HepG2 (cell line): ENCODE results near the gene DST. TPM values are rescaled to one million over a fixed set of nuclear protein-coding genes. Genes with fewer than 3 reads are reported as not detected.

Experiments
- ATAC-seq: fragments of 200-7000 bp; cut with Tn5 transposase; 3 replicates; pipeline ENCODE4 v1.9.1; 2020; ENCODE audit warnings: mild to moderate bottlenecking, moderate library complexity
- BruUV-seq: library from RNA; stranded (reverse); fragments of 400-500 nt; replicated peaks from 2 replicates; lab custom pipeline; 2021; lab: Mats Ljungman, UMichigan
- CTCF ChIA-PET: fragments of 300-600 bp; formaldehyde crosslinking; extraction: SDS; loops from one replicate; lab custom pipeline; 2021; ENCODE audit warnings: low total read pairs, inconsistent platforms, low intra/inter-chr PET ratio; lab: Yijun Ruan, JAX
- POLR2A ChIA-PET: fragments of 350-600 bp; sonication (Branson Sonifier 250); formaldehyde crosslinking; loops from one replicate; lab custom pipeline; 2020; ENCODE audit warnings: antibody characterized with exemption, inconsistent platforms; lab: Yijun Ruan, JAX
- DNase-seq: peaks from one replicate; pipeline ENCODE4 v3.0.0-alpha.2; 2015; ENCODE audit warnings: low spot score
- FAIRE-seq: peaks from 3 replicates; lab custom pipeline; 2011; peaks lifted over from hg19 to GRCh38; lab: Jason Lieb, UNC
- H2AFZ ChIP-seq: one replicate; pipeline ENCODE4 v1.6.1; 2011; ENCODE audit warnings: low read length, inconsistent platforms
- H3K27ac ChIP-seq: fragments of 300-600 bp; 3 replicates; pipeline ENCODE4 v1.8.0; 2011; ENCODE audit warnings: mixed run types, mild to moderate bottlenecking, mixed read lengths, low read length, inconsistent platforms; ENCODE audit not compliant: insufficient read depth; ENCODE audit errors: extremely low read length
- H3K27me3 ChIP-seq, 2 experiments: fragments of 200-600 bp in 1 of 2; 2 replicates in 1 of 2; 3 replicates in 1 of 2; pipeline versions ENCODE4 v1.6.0 to v1.8.0; 2011; ENCODE audit warnings: low read length in 2 of 2, mild to moderate bottlenecking in 2 of 2, moderate library complexity in 2 of 2, inconsistent platforms in 1 of 2; ENCODE audit not compliant: insufficient read depth in 2 of 2, control insufficient read depth in 1 of 2
- H3K36me3 ChIP-seq, 2 experiments: fragments of 200-600 bp in 1 of 2; replicated peaks in 1 of 2; 2 replicates in 1 of 2; 3 replicates in 1 of 2; pipeline versions ENCODE4 v1.5.1 to v1.8.0; 2011; ENCODE audit warnings: low read length in 2 of 2, inconsistent platforms in 1 of 2; ENCODE audit not compliant: insufficient read depth in 2 of 2, control insufficient read depth in 1 of 2
- H3K4me1 ChIP-seq: 2 replicates; pipeline ENCODE4 v1.5.1; 2012; ENCODE audit warnings: low read length, inconsistent platforms; ENCODE audit not compliant: insufficient read depth
- H3K4me2 ChIP-seq: 2 replicates; pipeline ENCODE4 v1.6.0; 2011; ENCODE audit warnings: low read depth, low read length, inconsistent platforms
- H3K4me3 ChIP-seq, 3 experiments: fragments of 200-600 bp in 1 of 3; sonication (generic), shearing (Covaris generic) in 1 of 3; replicated peaks in 1 of 3; 2 replicates each; pipeline ENCODE4 v1.5.1; 2011 to 2016; ENCODE audit warnings: low read length in 3 of 3, inconsistent platforms in 2 of 3, low read depth in 2 of 3, mild to moderate bottlenecking in 2 of 3, control low read depth in 1 of 3, mixed read lengths in 1 of 3; ENCODE audit not compliant: insufficient read depth in 1 of 3
- H3K79me2 ChIP-seq: one replicate; pipeline ENCODE4 v1.6.1; 2011; ENCODE audit warnings: low read length, inconsistent platforms; ENCODE audit not compliant: insufficient read depth
- H3K9ac ChIP-seq: 2 replicates; pipeline ENCODE4 v1.6.0; 2011; ENCODE audit warnings: mild to moderate bottlenecking, low read depth, low read length, inconsistent platforms; ENCODE audit not compliant: insufficient read depth
- H3K9me3 ChIP-seq: 2 replicates; pipeline ENCODE4 v1.5.1; 2012; ENCODE audit warnings: mild to moderate bottlenecking, low read length
- H4K20me1 ChIP-seq: 2 replicates; pipeline ENCODE4 v1.6.0; 2011; ENCODE audit warnings: inconsistent platforms, mild to moderate bottlenecking, low read length, moderate library complexity; ENCODE audit not compliant: insufficient read depth
- KAT7 ChIP-seq: IDR thresholded peaks from 2 replicates; pipeline ENCODE4 v1.6.1; 2018; ENCODE audit warnings: borderline replicate concordance, missing compliant biosample characterization
- ZFP82 ChIP-seq: sonication (generic); formaldehyde crosslinking; IDR thresholded peaks from 2 replicates; pipeline ENCODE4 v1.5.1; 2020; ENCODE audit warnings: mild to moderate bottlenecking, missing genetic modification reagents, borderline replicate concordance
- ZNF549 ChIP-seq: sonication (generic); formaldehyde crosslinking; IDR thresholded peaks from 2 replicates; pipeline ENCODE4 v1.5.0; 2020; ENCODE audit warnings: missing genetic modification reagents
- WGBS: methylation state at CpG from one replicate; pipeline ENCODE4 v1.1.6; 2017; ENCODE audit warnings: low lambda C conversion rate; 5-methylcytosine and 5-hydroxymethylcytosine counted together
- in situ Hi-C: cut with HindIII; loops from 2 replicates; pipeline ENCODE4 v1.10.0; 2017; ENCODE audit warnings: low pct_unique_long_range_greater_than_20kb; ENCODE audit not compliant: extremely low pct_ligation_motif_present
- intact Hi-C: fragments of 100-400 bp; cut with micrococcal nuclease; formaldehyde crosslinking; loops from one replicate; pipeline ENCODE4 v1.10.0; 2022; ENCODE audit not compliant: unreplicated experiment
- polyA plus RNA-seq, 8 experiments: library from polyadenylated mRNA; depleted of rRNA in 3 of 8; stranded (reverse) in 7 of 8; unstranded in 1 of 8; fragments of >200 nt; fragmentation: Illumina TruSeq in 4 of 8; extraction: Trizol in 4 of 8; gene quantifications; 2 replicates each; pipeline versions ENCODE4 v1.2.1 to v1.2.3, GENCODE V29; 2011 to 2016; ENCODE audit warnings: low read depth in 4 of 8, missing spikeins in 1 of 8, mixed read lengths in 1 of 8; ENCODE audit not compliant: insufficient read depth in 1 of 8
- total RNA-seq, 5 experiments: library from RNA; depleted of rRNA; stranded (reverse); fragments of >200 nt; fragmentation: Illumina TruSeq; extraction: Trizol; gene quantifications; 2 replicates each; pipeline ENCODE4 v1.2.3, GENCODE V29; 2016; ENCODE audit warnings: low read depth in 1 of 5
- TF ChIP-seq, protein P1 (sequence below): IDR thresholded peaks from 2 replicates; pipeline ENCODE4 v1.6.1; 2012; ENCODE audit warnings: inconsistent platforms
- TF ChIP-seq, protein P2 (sequence below): sonication (generic); formaldehyde crosslinking; IDR thresholded peaks from 2 replicates; pipeline ENCODE4 v1.8.0; 2022; ENCODE audit warnings: mild to moderate bottlenecking, missing genetic modification reagents, borderline replicate concordance

DST gene
- total and polyA plus RNA-seq, 2 of the 13 experiments (the other 11 are each of a cell fraction or from before 2014, with no cell fraction given) = 64.4 to 89.0 TPM

DNA sequence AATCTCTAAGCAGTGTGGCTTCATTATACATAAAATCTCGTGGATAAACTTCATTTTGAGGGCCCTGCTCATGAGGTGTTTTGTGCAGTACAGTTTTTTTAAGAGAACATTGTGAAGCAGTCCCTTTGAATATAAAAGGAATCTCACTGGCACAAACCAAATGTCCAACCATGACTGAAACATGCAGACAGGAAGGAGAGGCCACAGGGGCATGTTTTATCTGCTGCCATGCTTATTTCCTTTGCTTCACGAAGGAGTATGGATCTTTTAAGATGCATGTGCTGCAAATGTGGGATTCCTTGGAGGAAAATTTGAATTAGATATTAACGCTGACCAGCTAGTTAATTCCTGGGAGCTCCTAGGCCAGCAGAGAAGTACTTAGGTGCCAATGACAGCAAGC is 192.3 kb downstream of the DST start:
- intact Hi-C loops = loop anchor here (5.0 kb wide), 2 partner anchors 33 to 78 kb away; no protein-coding TSS in a partner anchor
- Histone ChIP-seq H3K9me3 (no peaks in the 10 kb centered on the region), H3K27ac (peak overlapping the region; percentile 49), H2AFZ (no peak overlapping the region), H3K79me2 (no peaks in the 10 kb centered on the region), H3K27me3 (no peaks in the 10 kb centered on the region), H3K4me3 (no peak overlapping the region), H3K4me1 (peaks cover 24% of the 10 kb centered on the region), H4K20me1 (no peaks in the 10 kb centered on the region), H3K9ac (no peak overlapping the region), H3K36me3 (no peaks in the 10 kb centered on the region), H3K4me2 (0 out of 2 replicates have a peak overlapping the region, but pooled peaks have one; percentile 38)
- in situ Hi-C loops = no loop called here
- TF ChIP-seq, protein P1, sequence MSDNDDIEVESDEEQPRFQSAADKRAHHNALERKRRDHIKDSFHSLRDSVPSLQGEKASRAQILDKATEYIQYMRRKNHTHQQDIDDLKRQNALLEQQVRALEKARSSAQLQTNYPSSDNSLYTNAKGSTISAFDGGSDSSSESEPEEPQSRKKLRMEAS = 0 out of 2 replicates have a peak, but pooled peaks have one; percentile 2
- TF ChIP-seq KAT7 (CRISPR knock-in tag) = no peak
- WGBS = 83% methylated on average over 3 of the region's 3 CpGs
- no peak for DNase-seq
- POLR2A ChIA-PET = no interaction called here
- ATAC-seq = no peak
- BruUV-seq = no TSS peak
- CTCF ChIA-PET = no interaction called here
- FAIRE-seq = no peak

DNA sequence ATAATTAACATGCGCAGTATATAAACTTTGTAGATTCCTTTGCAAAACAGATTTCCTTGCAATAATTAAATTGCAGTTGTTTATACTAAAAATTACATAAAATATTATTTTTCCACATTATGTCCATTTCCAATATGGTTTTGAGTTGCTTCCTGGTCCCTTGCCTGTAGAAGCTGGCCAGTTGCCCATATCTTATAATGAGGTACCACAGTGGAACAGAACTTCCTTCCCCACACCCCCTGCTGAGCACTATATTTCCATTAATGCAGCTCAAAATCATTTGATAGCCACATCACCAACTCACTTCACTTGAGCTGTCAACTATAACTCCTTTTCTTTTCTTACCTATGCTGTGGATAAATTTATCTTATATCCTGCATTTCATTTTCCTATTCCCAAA is 194.6 kb downstream of the DST start:
- no peak for ATAC-seq
- no peaks in the 10 kb centered on the region for H4K20me1 ChIP-seq
- no peak for FAIRE-seq
- no peak for DNase-seq
- intact Hi-C loops = no loop called here
- CTCF ChIA-PET = no interaction called here
- H3K4me2 ChIP-seq = no peak overlapping the region
- no peaks in the 10 kb centered on the region for H3K27me3 ChIP-seq
- H3K79me2 ChIP-seq = no peaks in the 10 kb centered on the region
- H3K9me3 ChIP-seq = no peaks in the 10 kb centered on the region
- TF ChIP-seq, protein P2, sequence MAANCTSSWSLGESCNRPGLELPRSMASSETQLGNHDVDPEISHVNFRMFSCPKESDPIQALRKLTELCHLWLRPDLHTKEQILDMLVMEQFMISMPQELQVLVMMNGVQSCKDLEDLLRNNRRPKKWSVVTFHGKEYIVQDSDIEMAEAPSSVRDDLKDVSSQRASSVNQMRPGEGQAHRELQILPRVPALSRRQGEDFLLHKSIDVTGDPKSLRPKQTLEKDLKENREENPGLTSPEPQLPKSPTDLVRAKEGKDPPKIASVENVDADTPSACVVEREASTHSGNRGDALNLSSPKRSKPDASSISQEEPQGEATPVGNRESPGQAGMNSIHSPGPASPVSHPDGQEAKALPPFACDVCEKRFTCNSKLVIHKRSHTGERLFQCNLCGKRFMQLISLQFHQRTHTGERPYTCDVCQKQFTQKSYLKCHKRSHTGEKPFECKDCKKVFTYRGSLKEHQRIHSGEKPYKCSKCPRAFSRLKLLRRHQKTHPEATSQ (CRISPR knock-in tag) = no peak
- no peak for TF ChIP-seq ZNF549 (CRISPR knock-in tag)
- TF ChIP-seq ZFP82 = no peak
- TF ChIP-seq, all 625 proteins: peak for 0
- POLR2A ChIA-PET = no interaction called here
- Histone ChIP-seq H3K36me3 (no peaks in the 10 kb centered on the region), H3K4me1 (peaks cover 24% of the 10 kb centered on the region), H3K9ac (no peak overlapping the region), H3K27ac (no peak overlapping the region), H3K4me3 (no peak overlapping the region), H2AFZ (no peak overlapping the region)
- no TSS peak for BruUV-seq
- 99% methylated on average over 1 of the region's 1 CpG for WGBS
- in situ Hi-C loops = no loop called here
